Fibroblast of mammary gland (primary cell): ENCODE measurements around the gene ZRANB3.

Experiments
- DNase-seq: peaks from one replicate; pipeline ENCODE4 v3.0.0-alpha.2; 2010; ENCODE audit warnings: low read depth
- H3K4me3 ChIP-seq: 2 replicates; pipeline ENCODE4 v1.5.1; 2011; ENCODE audit warnings: low read depth, mild to moderate bottlenecking, low read length, moderate library complexity; ENCODE audit not compliant: control insufficient read depth
- CTCF ChIP-seq: conservative IDR thresholded peaks from 2 replicates; pipeline ENCODE4 v1.5.1; 2011; ENCODE audit warnings: low read depth, low read length, inconsistent platforms; ENCODE audit not compliant: control insufficient read depth, insufficient read depth

The ZRANB3 gene

GRCh38 chr2:135189148-135189547, 341.9 kb downstream of the ZRANB3 start:
- no peak overlapping the region for H3K4me3 ChIP-seq
- DNase-seq: no peak
- no peak for TF ChIP-seq CTCF

GRCh38 chr2:135187270-135187669, 343.7 kb downstream of the ZRANB3 start:
- DNase-seq: no peak
- no peak overlapping the region for H3K4me3 ChIP-seq
- TF ChIP-seq CTCF: no peak

DNA sequence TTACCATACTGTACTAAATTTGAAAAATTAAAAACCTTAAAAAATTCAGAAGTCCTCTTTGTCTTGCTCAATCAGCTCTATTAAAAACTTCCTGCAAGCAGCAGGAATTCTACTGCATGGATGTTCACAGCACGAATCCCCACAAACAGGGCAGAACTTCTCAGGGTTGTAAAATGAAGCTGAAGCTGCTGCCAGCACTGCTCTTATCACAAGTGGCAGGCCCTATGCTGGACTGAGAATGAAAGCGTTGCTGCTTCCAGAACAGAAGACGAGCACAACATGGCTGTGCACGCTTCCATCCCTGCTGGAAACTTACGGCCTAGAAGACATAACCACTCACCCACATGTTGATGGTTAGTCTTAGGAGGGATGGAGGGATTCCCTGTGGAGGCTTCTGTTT, 345.0 kb downstream of the ZRANB3 start:
- H3K4me3 ChIP-seq: no peak overlapping the region
- no peak for DNase-seq
- no peak for TF ChIP-seq CTCF

- TF ChIP-seq CTCF: no peak
- H3K4me3 ChIP-seq: no peak overlapping the region
- no peak for DNase-seq
These were observed 347.2 kb downstream of the ZRANB3 start for GRCh38 chr2:135183822-135184221.

- no peak overlapping the region for H3K4me3 ChIP-seq
- no peak for TF ChIP-seq CTCF
- no peak for DNase-seq
These were observed 348.4 kb downstream of the ZRANB3 start for GRCh38 chr2:135182601-135183000.

DNA sequence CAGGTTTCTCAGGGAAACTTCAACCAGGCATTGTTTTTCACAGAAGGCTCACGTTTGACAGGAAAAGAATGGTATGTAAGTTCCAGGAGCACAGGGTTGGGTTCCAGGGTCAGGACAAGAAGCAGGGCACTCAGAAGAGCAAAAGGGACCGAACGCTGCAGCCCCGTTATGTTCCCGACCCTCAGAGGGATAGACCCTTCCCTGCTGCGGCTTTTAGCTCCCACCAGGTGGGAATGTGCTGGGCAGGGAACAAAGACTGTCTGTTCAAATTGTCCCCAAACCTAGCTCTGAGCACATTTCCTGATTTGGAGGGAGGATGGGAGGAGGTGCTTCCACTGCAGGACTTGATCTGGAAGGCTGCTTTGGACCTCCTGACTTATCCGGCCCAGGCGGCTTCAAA, 348.8 kb downstream of the ZRANB3 start:
- DNase-seq: no peak
- H3K4me3 ChIP-seq: no peak overlapping the region
- no peak for TF ChIP-seq CTCF

- H3K4me3 ChIP-seq: no peak overlapping the region
- no peak for TF ChIP-seq CTCF
- DNase-seq: no peak
These were observed 351.3 kb downstream of the ZRANB3 start for GRCh38 chr2:135179689-135180088.
